Peyer's patch (tissue), 4 donors: Measurements from ENCODE around the gene DNAH2. TPM values are rescaled to one million over a fixed set of nuclear protein-coding genes. Genes with fewer than 3 reads are reported as not detected.

ENCODE experiments used
- DNase-seq, 3 donors: peaks; one replicate each; pipeline ENCODE4 v3.0.0-alpha.2; 2017 to 2019
- H3K27ac ChIP-seq, 4 donors: fragments of 200-600 bp; sonication (generic); one replicate each; pipeline ENCODE4 v1.5.1; 2016 to 2019
- H3K27me3 ChIP-seq, 2 donors: fragments of 200-600 bp; sonication (generic); one replicate each; pipeline ENCODE4 v1.5.1; 2019
- H3K36me3 ChIP-seq, 3 donors: fragments of 200-600 bp; sonication (generic); one replicate each; pipeline ENCODE4 v1.5.1; 2016 to 2019
- H3K4me1 ChIP-seq, 4 donors: fragments of 200-600 bp; sonication (generic); one replicate each; pipeline ENCODE4 v1.5.1; 2016 to 2019
- H3K4me3 ChIP-seq, 4 donors: fragments of 200-600 bp; sonication (generic); 1 replicate in 3 of 4; 2 replicates in 1 of 4; pipeline ENCODE4 v1.5.1; 2016 to 2019; ENCODE audit warnings: mild to moderate bottlenecking in 1 of 4
- H3K9me3 ChIP-seq, 4 donors: fragments of 200-600 bp; sonication (generic); one replicate each; pipeline ENCODE4 v1.5.1; 2016 to 2019; ENCODE audit warnings: mild to moderate bottlenecking in 1 of 4
- POLR2A ChIP-seq, 2 donors: fragments of 450-650 bp; IDR thresholded peaks; one replicate each; pipeline ENCODE4 v1.5.1; 2017; ENCODE audit warnings: antibody characterized with exemption in 2 of 2, mild to moderate bottlenecking in 2 of 2, moderate library complexity in 2 of 2
- total RNA-seq, 4 donors: library from RNA; depleted of rRNA; stranded (reverse); fragments of >200 nt; gene quantifications; one replicate each; pipeline ENCODE4 v1.1.0, GENCODE V29; 2016
- TF ChIP-seq, protein P1 (sequence below), 6 experiments: fragments of 450-650 bp in 4 of 6; fragments of 200-600 bp in 2 of 6; sonication (generic) in 1 of 6; IDR thresholded peaks; one replicate each; pipeline ENCODE4 v1.5.1; 2017 to 2019; ENCODE audit warnings: antibody characterized with exemption in 6 of 6, mild to moderate bottlenecking in 3 of 6, moderate library complexity in 1 of 6

The DNAH2 gene
- total RNA-seq, 4 donors from 2014 or later = 0.18 to 0.83 TPM; not detected in 2

DNA sequence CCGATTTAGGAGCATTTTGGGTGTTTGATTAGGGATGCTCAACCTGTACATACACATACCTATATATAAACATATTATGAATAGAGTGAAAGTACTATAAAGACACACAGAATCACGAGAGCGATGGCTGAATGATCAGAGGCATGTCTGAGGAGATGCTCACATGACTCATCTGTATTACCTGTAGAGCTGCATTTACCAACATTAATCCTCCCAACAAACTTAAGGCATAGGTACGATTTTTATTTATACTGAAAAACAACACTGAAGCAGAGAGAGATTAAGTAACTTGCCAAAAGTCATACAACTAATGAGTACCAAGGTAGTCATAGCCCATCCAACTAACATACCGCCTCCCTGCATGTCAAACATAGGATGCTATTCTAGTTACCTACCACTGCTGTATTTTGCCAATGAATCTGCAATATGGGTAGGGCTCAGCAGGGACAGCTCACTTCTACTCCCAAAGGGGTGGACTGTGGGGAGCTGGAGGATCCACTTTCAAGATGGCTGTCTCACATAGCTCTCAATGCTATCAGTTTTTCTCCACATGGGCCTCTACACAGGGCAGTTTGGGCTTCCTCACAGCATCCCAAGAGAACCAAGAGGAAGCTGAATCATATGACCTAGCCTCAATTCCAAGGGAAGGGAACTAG, 147.6 kb downstream of the DNAH2 start:
- H3K36me3 ChIP-seq = no peaks in the 10 kb centered on the region
- no peaks in the 10 kb centered on the region for H3K9me3 ChIP-seq
- no peak overlapping the region for H3K4me3 ChIP-seq
- DNase-seq = no peak
- H3K27ac ChIP-seq = no peak overlapping the region
- no peaks in the 10 kb centered on the region for H3K27me3 ChIP-seq
- TF ChIP-seq, protein P1, sequence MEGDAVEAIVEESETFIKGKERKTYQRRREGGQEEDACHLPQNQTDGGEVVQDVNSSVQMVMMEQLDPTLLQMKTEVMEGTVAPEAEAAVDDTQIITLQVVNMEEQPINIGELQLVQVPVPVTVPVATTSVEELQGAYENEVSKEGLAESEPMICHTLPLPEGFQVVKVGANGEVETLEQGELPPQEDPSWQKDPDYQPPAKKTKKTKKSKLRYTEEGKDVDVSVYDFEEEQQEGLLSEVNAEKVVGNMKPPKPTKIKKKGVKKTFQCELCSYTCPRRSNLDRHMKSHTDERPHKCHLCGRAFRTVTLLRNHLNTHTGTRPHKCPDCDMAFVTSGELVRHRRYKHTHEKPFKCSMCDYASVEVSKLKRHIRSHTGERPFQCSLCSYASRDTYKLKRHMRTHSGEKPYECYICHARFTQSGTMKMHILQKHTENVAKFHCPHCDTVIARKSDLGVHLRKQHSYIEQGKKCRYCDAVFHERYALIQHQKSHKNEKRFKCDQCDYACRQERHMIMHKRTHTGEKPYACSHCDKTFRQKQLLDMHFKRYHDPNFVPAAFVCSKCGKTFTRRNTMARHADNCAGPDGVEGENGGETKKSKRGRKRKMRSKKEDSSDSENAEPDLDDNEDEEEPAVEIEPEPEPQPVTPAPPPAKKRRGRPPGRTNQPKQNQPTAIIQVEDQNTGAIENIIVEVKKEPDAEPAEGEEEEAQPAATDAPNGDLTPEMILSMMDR (IDR thresholded peaks at IDR 0.05) = no peak
- TF ChIP-seq POLR2A (IDR thresholded peaks at IDR 0.05) = no peak
- H3K4me1 ChIP-seq = no peaks in the 10 kb centered on the region

DNA sequence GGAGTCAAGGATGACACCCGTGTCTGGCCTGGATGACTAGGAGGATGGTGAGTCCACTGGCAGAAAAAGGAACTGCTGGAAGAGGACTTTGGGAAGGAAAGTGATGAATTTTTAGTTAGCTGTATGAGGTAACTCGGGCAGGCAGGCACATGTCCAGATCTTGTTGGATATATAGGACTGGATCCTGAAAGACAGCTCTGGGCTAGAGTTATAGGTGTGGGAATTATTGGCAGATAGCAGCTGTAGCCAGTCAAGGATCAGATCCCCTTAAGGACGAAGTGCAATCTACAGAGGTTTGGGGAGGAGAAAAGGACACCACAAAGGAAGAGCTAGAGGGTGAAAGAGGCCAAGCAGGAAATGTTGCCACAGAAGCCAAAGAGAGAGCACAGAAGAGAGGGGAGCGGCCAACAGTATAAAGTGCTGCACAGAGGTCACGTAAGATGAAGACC, 150.4 kb downstream of the DNAH2 start:
- Histone ChIP-seq H3K9me3 (no peaks in the 10 kb centered on the region), H3K27ac (no peak overlapping the region), H3K4me3 (no peak overlapping the region), H3K36me3 (no peaks in the 10 kb centered on the region), H3K4me1 (no peaks in the 10 kb centered on the region), H3K27me3 (no peaks in the 10 kb centered on the region)
- peak in 1 of 3 donors; percentile 48 for DNase-seq
- TF ChIP-seq, protein P1 (IDR thresholded peaks at IDR 0.05) = no peak
- no peak for TF ChIP-seq POLR2A (IDR thresholded peaks at IDR 0.05)

DNA sequence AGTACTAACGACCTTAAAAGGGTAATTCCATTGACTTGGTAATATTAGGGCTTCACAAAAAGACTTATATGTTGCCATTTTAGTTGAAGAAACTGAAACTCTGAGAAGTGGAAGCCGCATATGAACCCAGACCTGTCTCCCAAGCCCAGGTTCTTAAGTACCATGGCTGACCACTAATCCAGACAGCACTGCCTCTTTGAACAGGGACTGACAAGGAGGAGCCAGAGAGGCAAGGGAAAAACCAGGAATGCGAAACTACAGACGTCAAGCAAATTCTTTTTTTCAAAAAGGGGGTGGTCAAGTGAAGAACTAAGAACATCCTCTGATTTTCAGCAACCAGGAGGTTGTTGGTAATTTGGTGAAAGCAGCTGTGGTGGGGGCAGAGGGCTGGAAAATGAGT, 155.5 kb downstream of the DNAH2 start:
- TF ChIP-seq, protein P1 (IDR thresholded peaks at IDR 0.05) = no peak
- no peak overlapping the region for H3K4me3 ChIP-seq
- H3K27me3 ChIP-seq = no peaks in the 10 kb centered on the region
- no peak overlapping the region for H3K27ac ChIP-seq
- no peak for DNase-seq
- H3K9me3 ChIP-seq = no peaks in the 10 kb centered on the region
- no peaks in the 10 kb centered on the region for H3K4me1 ChIP-seq
- no peaks in the 10 kb centered on the region for H3K36me3 ChIP-seq

DNA sequence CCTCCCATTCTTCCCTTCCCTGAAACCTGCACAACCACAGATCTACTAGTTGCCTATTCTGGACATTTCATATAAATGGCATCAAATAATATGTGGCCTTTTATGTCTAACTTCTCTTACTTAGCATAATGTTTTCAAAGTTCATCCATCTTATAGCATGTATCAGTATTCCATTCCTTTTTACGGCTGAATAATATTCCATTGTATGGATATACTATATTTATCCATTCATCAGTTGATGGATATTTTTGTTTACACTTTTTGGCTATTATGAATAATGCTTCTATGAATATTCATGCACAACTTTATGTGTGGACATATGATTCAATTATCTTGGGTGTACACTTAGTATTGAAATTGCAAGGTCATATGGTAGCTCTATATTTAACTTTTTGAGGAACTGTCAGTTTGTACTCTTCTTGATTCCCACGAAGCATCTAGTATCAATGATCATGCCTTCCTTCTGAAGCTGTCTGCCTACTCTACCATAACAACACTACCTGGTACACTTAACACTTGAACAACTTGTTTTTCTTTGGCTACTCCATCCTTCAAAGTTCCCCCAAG, 158.3 kb downstream of the DNAH2 start:
- Histone ChIP-seq H3K4me3 (no peak overlapping the region), H3K4me1 (no peaks in the 10 kb centered on the region)

DNA sequence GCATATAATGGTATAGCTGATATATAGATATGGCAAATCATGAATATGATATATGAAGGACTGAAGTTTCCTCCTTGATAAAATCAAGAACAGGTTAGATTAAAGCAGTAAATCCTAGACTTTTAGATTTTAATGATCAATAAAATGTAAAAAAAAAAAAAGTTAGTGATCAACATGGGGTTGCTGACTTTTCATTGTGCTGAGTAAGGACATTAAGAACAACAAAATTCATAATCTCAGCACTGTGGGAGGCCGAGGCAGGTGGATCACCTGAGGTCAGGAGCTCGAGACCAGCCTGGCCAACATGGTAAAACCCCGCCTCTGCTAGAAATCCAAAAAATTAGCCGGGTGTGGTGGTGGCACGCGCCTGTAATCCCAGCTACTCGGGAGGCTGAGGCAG, 160.7 kb downstream of the DNAH2 start:
- DNase-seq = peak in 1 of 3 donors; percentile 23
- H3K27ac ChIP-seq = no peak overlapping the region
- no peaks in the 10 kb centered on the region for H3K27me3 ChIP-seq
- TF ChIP-seq, protein P1 (IDR thresholded peaks at IDR 0.05) = no peak
- TF ChIP-seq POLR2A (IDR thresholded peaks at IDR 0.05) = no peak
- no peak overlapping the region for H3K4me3 ChIP-seq
- H3K9me3 ChIP-seq = no peaks in the 10 kb centered on the region
- H3K4me1 ChIP-seq = peaks cover 0 to 19% (median 2%) of the 10 kb centered on the region in 4 donors
- H3K36me3 ChIP-seq = peaks cover 0 to 18% (median 0%) of the 10 kb centered on the region in 3 donors

More for the DNA sequence above, 158.3 kb downstream of the DNAH2 start:
- no peak for TF ChIP-seq POLR2A (IDR thresholded peaks at IDR 0.05)
- TF ChIP-seq, protein P1 (IDR thresholded peaks at IDR 0.05) = no peak
- H3K27me3 ChIP-seq = no peaks in the 10 kb centered on the region
- DNase-seq = no peak
- H3K27ac ChIP-seq = no peak overlapping the region
- no peaks in the 10 kb centered on the region for H3K9me3 ChIP-seq
- peaks cover 0 to 13% (median 0%) of the 10 kb centered on the region in 3 donors for H3K36me3 ChIP-seq
